ENCODE data around the gene TUBB1. TPM values are rescaled to one million over a fixed set of nuclear protein-coding genes. Genes with fewer than 3 reads are reported as not detected.

The TUBB1 gene
- total and polyA plus RNA-seq, 2 of the 13 experiments (the other 11 are each of a cell fraction or from before 2014, with no cell fraction given) = 0.11 to 57.6 TPM

- TF ChIP-seq ZNF740 (CRISPR knock-in tag; IDR thresholded peaks at IDR 0.05) (peak; percentile 59; the same call in 1 of the 2 replicates), ZNF646 (CRISPR knock-in tag; IDR thresholded peaks at IDR 0.05) (no peak), RORA (CRISPR knock-in tag; IDR thresholded peaks at IDR 0.05) (no peak), ZNF143 (CRISPR knock-in tag; IDR thresholded peaks at IDR 0.05) (no peak), CHD2 (IDR thresholded peaks at IDR 0.05; ENCODE audit: low read depth, low read length) (no peak), HOXD1 (CRISPR knock-in tag; IDR thresholded peaks at IDR 0.05) (peak; percentile 78), HDAC6 (IDR thresholded peaks at IDR 0.05; ENCODE audit: low read depth, low read length) (no peak), ATF7 (IDR thresholded peaks at IDR 0.05) (no peak), ATF7 (CRISPR knock-in tag; IDR thresholded peaks at IDR 0.05) (no peak), SP1 (IDR thresholded peaks at IDR 0.05) (no peak), SP1 (CRISPR knock-in tag; IDR thresholded peaks at IDR 0.05) (peak; percentile 82), MLX (CRISPR knock-in tag; IDR thresholded peaks at IDR 0.05) (no peak), ZNF264 (CRISPR knock-in tag; IDR thresholded peaks at IDR 0.05) (0 out of 2 replicates have a peak, but pooled peaks have one; percentile 32), ZSCAN20 (CRISPR knock-in tag; IDR thresholded peaks at IDR 0.05; ENCODE audit: borderline replicate concordance) (no peak), NFKBIZ (CRISPR knock-in tag; IDR thresholded peaks at IDR 0.05) (0 out of 2 replicates have a peak, but pooled peaks have one; percentile 19), ZNF383 (CRISPR knock-in tag; IDR thresholded peaks at IDR 0.05; ENCODE audit: borderline replicate concordance) (no peak), ZIK1 (CRISPR knock-in tag; IDR thresholded peaks at IDR 0.05; ENCODE audit: borderline replicate concordance, low read depth) (peak; percentile 80), CAMTA2 (CRISPR knock-in tag; IDR thresholded peaks at IDR 0.05; ENCODE audit: borderline replicate concordance) (no peak), LCORL (IDR thresholded peaks at IDR 0.05) (no peak), LCORL (CRISPR knock-in tag; IDR thresholded peaks at IDR 0.05) (no peak; the same call in 1 of the 2 replicates), GPBP1L1 (CRISPR knock-in tag; IDR thresholded peaks at IDR 0.05) (no peak), RBM39 (IDR thresholded peaks at IDR 0.05; ENCODE audit: low read depth, low read length, poor library complexity, severe bottlenecking) (no peak)
Observed at GRCh38 chr20:58980711-58981627, 38.3 kb upstream of the TUBB1 start, which contains the start of gene NELFCD (continued).
